ENCODE data around the gene CRELD2.

CRELD2 gene

GRCh38 chr22:49924113-49924833, 5.8 kb downstream of the CRELD2 start:
- no peak for TF ChIP-seq CTCF (IDR thresholded peaks at IDR 0.05; ENCODE audit: borderline replicate concordance, insufficient read depth, low read depth, low read length)

GRCh38 chr22:49925525-49926128, 7.2 kb downstream of the CRELD2 start:
- peak overlapping the region; percentile 51 for H3K4me3 ChIP-seq (ENCODE audit: low read depth, low read length)
- TF ChIP-seq CTCF (IDR thresholded peaks at IDR 0.05; ENCODE audit: borderline replicate concordance, insufficient read depth, low read depth, low read length) = no peak

More at GRCh38 chr22:49924113-49924833, 5.8 kb downstream of the CRELD2 start:
- no peak overlapping the region for H3K4me3 ChIP-seq (ENCODE audit: low read depth, low read length)

GRCh38 chr22:49926916-49927315, 8.5 kb downstream of the CRELD2 start:
- no peak for TF ChIP-seq CTCF (IDR thresholded peaks at IDR 0.05; ENCODE audit: borderline replicate concordance, insufficient read depth, low read depth, low read length)

GRCh38 chr22:49927483-49928184, 9.2 kb downstream of the CRELD2 start:
- H3K4me3 ChIP-seq (ENCODE audit: low read depth, low read length) = no peak overlapping the region
- TF ChIP-seq CTCF (IDR thresholded peaks at IDR 0.05; ENCODE audit: borderline replicate concordance, insufficient read depth, low read depth, low read length) = no peak

More at GRCh38 chr22:49926916-49927315, 8.5 kb downstream of the CRELD2 start:
- no peak overlapping the region for H3K4me3 ChIP-seq (ENCODE audit: low read depth, low read length)

- no peak overlapping the region for H3K4me3 ChIP-seq (ENCODE audit: low read depth, low read length)
- TF ChIP-seq CTCF (IDR thresholded peaks at IDR 0.05; ENCODE audit: borderline replicate concordance, insufficient read depth, low read depth, low read length) = no peak
These were observed 9.7 kb downstream of the CRELD2 start for GRCh38 chr22:49928185-49928495.

- no peak overlapping the region for H3K4me3 ChIP-seq (ENCODE audit: low read depth, low read length)
- TF ChIP-seq CTCF (IDR thresholded peaks at IDR 0.05; ENCODE audit: borderline replicate concordance, insufficient read depth, low read depth, low read length) = no peak
These were observed 10.2 kb downstream of the CRELD2 start for GRCh38 chr22:49928555-49929210.

Measured in GM12875 (cell line).